T-helper 2 cell treated with Interferon-gamma antibody and Interleukin-4, amounts not matched to agents 5 μg/mL and 100 μg/mL, for 36 hours (primary cell): ENCODE results near the gene PEX5L.

Experiments
- DNase-seq: peaks from one replicate; pipeline ENCODE4 v3.0.0; 2021; ENCODE audit warnings: low spot score
- H3K27ac Mint-ChIP-seq: one replicate; pipeline ENCODE4 v1.8.0; 2021; ENCODE audit warnings: mild to moderate bottlenecking, mixed read lengths
- H3K27me3 Mint-ChIP-seq: one replicate; pipeline ENCODE4 v1.8.0; 2021; ENCODE audit warnings: low read depth, mixed read lengths
- H3K36me3 Mint-ChIP-seq: one replicate; pipeline ENCODE4 v1.8.0; 2021; ENCODE audit warnings: low read depth, mixed read lengths
- H3K4me1 Mint-ChIP-seq: one replicate; pipeline ENCODE4 v1.8.0; 2021; ENCODE audit warnings: low read depth, mixed read lengths
- H3K4me3 Mint-ChIP-seq: one replicate; pipeline ENCODE4 v1.8.0; 2022; ENCODE audit warnings: mild to moderate bottlenecking, moderate library complexity, mixed read lengths
- H3K9me3 Mint-ChIP-seq: one replicate; pipeline ENCODE4 v1.8.0; 2021; ENCODE audit warnings: mixed read lengths

PEX5L gene

DNA sequence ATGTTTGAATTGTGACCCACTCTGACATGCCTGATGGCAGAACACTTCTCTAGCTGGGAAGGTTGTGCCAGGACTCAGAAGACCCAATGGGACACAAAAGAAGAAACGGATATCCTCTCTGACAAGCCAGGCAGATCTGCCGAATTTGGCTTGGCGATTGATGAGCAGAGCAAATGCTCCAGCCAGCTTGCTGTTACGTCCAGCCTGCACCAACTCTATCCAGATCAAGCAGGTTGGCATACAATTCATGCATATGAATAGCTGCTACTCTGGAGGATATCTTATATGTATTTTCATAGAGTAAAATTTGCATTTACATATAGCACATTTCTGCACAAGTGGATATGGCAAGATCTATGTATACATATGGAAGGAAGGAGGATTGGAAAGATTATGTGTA is 102.8 kb downstream of the PEX5L start:
- DNase-seq: no peak
- Mint-ChIP-seq H3K9me3 (no peaks in the 10 kb centered on the region), H3K4me3 (no peak overlapping the region), H3K36me3 (no peaks in the 10 kb centered on the region), H3K27ac (no peak overlapping the region), H3K27me3 (peaks cover 30% of the 10 kb centered on the region), H3K4me1 (peaks cover 1% of the 10 kb centered on the region)

DNA sequence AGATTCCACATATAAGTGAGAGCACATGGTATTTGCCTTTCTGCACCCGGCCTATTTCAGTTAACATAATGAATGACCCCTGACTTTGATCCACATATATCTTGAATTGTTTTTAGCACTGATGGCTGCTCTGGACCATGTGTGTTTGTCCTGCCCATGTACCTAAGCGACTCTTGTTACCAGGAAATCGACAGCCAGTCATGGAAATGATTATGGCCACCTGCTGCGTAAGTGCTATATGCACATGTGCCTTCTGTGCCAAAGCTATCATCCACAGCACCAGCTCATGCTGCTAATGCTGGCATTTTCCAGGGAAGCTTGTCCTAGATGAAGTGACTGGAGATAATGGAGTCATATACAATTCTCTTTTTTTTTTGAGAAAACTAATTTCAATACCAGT is 103.7 kb downstream of the PEX5L start:
- no peaks in the 10 kb centered on the region for H3K36me3 Mint-ChIP-seq
- no peaks in the 10 kb centered on the region for H3K9me3 Mint-ChIP-seq
- H3K27ac Mint-ChIP-seq: no peak overlapping the region
- H3K4me1 Mint-ChIP-seq: peaks cover 3% of the 10 kb centered on the region
- DNase-seq: no peak
- H3K4me3 Mint-ChIP-seq: no peak overlapping the region
- peaks cover 26% of the 10 kb centered on the region for H3K27me3 Mint-ChIP-seq

DNA sequence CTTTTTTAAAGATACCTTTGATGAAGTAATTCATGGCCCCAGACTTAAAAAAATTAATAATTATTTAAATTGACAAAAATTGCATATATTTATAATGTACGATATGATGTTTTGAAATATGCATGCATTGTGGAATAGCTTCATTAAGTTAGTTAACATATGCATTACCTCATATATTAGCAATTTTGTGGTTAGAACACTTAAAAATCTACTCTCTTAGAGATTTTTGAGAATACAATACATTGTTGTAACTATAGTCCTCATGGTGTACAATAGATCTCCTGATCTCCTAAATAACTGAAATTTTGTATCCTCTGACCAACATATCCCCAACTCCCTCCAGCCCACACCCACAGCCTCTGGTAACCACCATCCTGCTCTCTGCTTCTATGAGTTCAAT is 104.1 kb downstream of the PEX5L start:
- peaks cover 3% of the 10 kb centered on the region for H3K4me1 Mint-ChIP-seq
- no peak overlapping the region for H3K27ac Mint-ChIP-seq
- H3K4me3 Mint-ChIP-seq: no peak overlapping the region
- H3K9me3 Mint-ChIP-seq: no peaks in the 10 kb centered on the region
- H3K36me3 Mint-ChIP-seq: no peaks in the 10 kb centered on the region
- no peak for DNase-seq
- H3K27me3 Mint-ChIP-seq: peaks cover 22% of the 10 kb centered on the region

DNA sequence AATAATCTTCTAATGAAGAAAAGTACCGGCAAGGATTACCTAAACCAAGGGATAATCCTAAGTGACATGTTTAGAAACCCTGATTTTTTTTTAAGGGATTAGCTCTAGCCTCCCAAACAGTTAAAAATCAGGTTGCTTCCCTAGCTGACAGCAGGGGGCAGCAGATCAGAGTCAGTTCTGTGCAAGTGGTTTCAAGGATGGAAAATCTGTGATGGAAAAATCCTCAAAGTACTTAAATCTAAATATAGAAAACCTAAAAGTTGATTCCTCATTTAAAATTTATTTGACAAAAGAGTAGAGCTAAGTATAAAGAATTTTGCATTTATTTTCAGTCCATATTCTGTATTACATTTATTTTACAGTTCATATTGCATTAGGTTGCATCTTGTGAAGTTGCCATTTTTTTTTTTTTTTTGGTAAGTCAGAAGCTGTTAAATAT is 107.6 kb downstream of the PEX5L start:
- no peak overlapping the region for H3K27ac Mint-ChIP-seq
- H3K4me3 Mint-ChIP-seq: no peak overlapping the region
- H3K27me3 Mint-ChIP-seq: peaks cover 28% of the 10 kb centered on the region
- H3K36me3 Mint-ChIP-seq: no peaks in the 10 kb centered on the region
- DNase-seq: peak; percentile 22
- no peaks in the 10 kb centered on the region for H3K9me3 Mint-ChIP-seq
- H3K4me1 Mint-ChIP-seq: peaks cover 10% of the 10 kb centered on the region

DNA sequence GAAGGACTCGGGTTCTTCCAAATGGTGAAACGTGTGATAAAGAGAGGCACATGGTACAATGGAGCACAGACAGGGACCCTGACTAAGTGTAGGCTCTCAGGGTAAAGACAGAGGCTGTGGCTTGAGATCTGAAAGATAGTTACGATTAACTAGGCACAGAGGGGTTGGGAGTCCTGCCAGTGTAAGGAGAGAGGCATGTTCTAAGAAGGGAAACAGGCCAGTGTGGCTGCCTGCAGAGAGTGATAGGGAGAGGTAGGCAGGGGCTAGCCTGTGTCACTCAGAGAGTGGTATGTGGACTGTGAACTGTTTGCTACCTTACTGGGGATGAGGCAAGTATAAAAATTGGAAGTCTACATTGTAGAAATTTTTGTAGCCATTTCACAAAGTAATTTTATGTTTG is 109.5 kb downstream of the PEX5L start:
- no peak overlapping the region for H3K4me3 Mint-ChIP-seq
- peaks cover 11% of the 10 kb centered on the region for H3K4me1 Mint-ChIP-seq
- no peak for DNase-seq
- H3K27me3 Mint-ChIP-seq: peaks cover 28% of the 10 kb centered on the region
- no peaks in the 10 kb centered on the region for H3K9me3 Mint-ChIP-seq
- H3K36me3 Mint-ChIP-seq: no peaks in the 10 kb centered on the region
- H3K27ac Mint-ChIP-seq: no peak overlapping the region

DNA sequence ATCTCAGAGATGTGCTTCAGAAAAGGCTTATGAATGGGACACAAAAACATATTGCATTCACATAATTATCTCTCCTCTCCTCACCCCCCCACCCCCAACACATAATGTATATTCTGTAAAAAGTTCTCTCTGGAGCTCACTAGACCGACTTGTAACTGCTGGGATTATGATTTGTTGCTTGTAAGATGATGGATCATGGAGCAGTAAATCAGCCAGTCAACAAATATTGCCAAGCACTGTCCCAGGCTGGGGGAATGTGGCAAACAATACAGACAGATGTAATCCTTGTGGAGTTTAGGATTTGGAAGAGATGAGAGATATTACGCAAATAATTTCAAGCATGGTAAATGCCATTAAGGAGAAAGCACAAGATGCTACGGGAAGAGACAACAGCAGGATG is 114.8 kb downstream of the PEX5L start:
- DNase-seq: no peak
- no peak overlapping the region for H3K27ac Mint-ChIP-seq
- no peaks in the 10 kb centered on the region for H3K36me3 Mint-ChIP-seq

DNA sequence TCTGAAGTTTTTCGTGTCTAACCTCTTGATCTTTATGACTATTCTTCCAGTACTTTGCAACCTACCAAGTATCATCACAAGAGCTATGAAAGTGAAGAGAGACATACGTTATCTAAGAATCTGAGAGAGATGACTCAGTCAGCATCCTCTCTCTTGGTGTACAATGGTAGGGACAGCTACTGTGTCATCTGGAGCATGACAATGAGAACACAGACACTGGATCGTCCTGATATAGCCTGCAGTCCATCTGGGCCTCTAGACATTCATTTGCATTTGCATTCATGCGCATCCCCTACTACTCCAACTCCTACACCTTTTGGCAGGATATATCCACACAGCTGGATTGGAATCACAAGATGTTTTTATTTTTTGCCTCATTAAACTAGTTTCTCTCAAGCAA is 115.2 kb downstream of the PEX5L start:
- peaks cover 13% of the 10 kb centered on the region for H3K27me3 Mint-ChIP-seq
- peaks cover 18% of the 10 kb centered on the region for H3K4me1 Mint-ChIP-seq
- no peaks in the 10 kb centered on the region for H3K36me3 Mint-ChIP-seq
- no peaks in the 10 kb centered on the region for H3K9me3 Mint-ChIP-seq
- H3K27ac Mint-ChIP-seq: no peak overlapping the region
- peak; percentile 32 for DNase-seq
- no peak overlapping the region for H3K4me3 Mint-ChIP-seq

More for the DNA sequence above, 114.8 kb downstream of the PEX5L start:
- H3K9me3 Mint-ChIP-seq: no peaks in the 10 kb centered on the region
- peaks cover 15% of the 10 kb centered on the region for H3K27me3 Mint-ChIP-seq
- peaks cover 18% of the 10 kb centered on the region for H3K4me1 Mint-ChIP-seq
- H3K4me3 Mint-ChIP-seq: no peak overlapping the region

DNA sequence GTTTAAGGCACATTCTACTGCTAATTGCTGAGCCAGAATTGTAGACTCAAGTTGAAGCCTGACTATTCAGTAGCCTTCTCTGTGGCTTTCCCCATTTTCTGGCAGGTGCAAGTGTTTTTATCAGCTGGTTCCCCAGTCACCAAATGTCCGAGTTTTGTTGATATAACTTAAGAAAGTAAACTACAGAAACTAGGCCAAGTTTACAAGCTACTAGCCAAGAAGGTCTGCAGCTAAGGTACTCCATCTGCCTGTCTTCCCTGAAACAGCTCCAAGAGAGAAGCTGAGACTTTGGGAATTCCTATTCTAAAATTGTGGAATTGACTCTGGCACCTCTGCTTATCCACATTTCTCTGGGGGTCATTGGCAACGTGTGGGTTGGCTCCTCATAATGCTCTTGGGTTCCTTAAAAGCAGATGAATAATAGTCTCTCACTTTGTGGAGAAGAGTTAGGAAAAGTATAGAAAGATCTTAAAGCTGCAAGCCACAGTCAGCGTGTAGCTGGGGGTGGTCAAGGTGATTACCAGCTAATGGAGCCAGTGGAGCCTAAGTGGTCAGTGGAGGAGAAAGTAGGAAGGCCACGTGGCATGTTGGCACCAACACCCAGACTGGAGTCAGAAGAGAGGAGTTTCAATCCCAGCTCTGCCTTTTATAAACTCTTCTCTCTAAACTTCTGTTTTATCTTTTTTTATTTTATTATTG is 128.8 kb downstream of the PEX5L start:
- no peaks in the 10 kb centered on the region for H3K9me3 Mint-ChIP-seq

DNA sequence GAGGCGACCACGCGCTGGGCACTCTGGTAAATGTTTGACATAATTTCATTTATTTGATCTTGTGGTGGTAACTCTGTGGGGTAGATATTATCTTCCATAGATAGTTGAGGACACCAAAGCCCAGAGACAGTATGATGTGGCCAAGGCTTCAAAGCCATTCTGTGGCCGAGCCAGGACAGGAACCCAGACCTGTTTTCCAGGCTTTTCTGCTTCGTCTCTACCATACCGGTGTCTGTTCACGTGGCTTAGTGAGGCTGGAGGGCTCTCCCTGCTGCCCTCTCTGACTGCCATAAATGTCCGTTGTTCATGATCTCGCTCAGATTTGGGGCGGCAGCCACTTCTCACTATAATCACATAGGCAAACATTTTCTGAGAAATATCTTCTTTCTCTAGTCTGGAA is 134.7 kb downstream of the PEX5L start:
- no peak overlapping the region for H3K4me3 Mint-ChIP-seq
- DNase-seq: no peak
- no peaks in the 10 kb centered on the region for H3K9me3 Mint-ChIP-seq
- H3K4me1 Mint-ChIP-seq: peaks cover 2% of the 10 kb centered on the region
- no peak overlapping the region for H3K27ac Mint-ChIP-seq
- peaks cover 7% of the 10 kb centered on the region for H3K27me3 Mint-ChIP-seq
- no peaks in the 10 kb centered on the region for H3K36me3 Mint-ChIP-seq

More for the DNA sequence above, 128.8 kb downstream of the PEX5L start:
- no peak overlapping the region for H3K27ac Mint-ChIP-seq
- no peak for DNase-seq
- no peaks in the 10 kb centered on the region for H3K4me1 Mint-ChIP-seq
- H3K27me3 Mint-ChIP-seq: peaks cover 15% of the 10 kb centered on the region
- no peaks in the 10 kb centered on the region for H3K36me3 Mint-ChIP-seq
- no peak overlapping the region for H3K4me3 Mint-ChIP-seq

DNA sequence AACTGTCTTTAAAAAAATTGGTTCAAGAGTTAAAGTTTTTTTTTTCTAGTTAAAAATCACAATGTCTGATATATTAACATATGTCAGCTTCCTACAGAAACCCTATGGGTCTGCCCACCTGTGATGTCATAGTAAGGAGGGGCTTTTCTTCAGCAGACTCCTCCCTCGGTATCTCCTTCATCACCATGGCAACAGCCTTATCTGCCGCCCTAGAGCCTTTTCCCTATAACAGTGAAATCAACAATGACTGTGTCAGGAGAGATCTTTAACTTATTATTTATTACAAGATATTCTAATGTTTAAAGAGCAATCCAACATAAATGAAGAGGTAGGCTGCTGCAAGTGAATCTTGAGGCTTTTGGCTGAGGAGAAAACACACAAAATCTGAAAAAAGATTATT is 138.7 kb downstream of the PEX5L start:
- no peak overlapping the region for H3K27ac Mint-ChIP-seq
- H3K27me3 Mint-ChIP-seq: peaks cover 7% of the 10 kb centered on the region

DNA sequence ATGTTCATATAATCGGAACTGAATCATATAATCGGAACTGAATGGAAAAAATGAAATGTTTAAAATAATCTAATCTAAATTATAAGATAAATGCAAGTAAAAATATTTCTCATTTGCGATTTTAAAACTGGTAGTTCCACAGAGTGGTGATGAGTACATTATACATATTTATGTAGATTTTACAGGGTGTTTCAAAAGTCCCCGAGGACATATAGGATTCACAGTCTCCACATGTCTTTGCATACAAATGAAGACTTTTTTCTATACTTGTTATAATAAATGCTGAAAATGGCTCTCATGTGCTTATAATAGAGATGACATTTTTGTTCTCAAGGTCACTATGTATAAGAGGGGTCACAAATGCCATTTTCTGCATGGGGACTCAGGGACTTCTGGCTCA is 139.5 kb downstream of the PEX5L start:
- Mint-ChIP-seq H3K4me1 (peaks cover 2% of the 10 kb centered on the region), H3K27ac (no peak overlapping the region), H3K4me3 (no peak overlapping the region), H3K27me3 (peaks cover 7% of the 10 kb centered on the region), H3K9me3 (no peaks in the 10 kb centered on the region), H3K36me3 (no peaks in the 10 kb centered on the region)
- no peak for DNase-seq

More for the DNA sequence above, 138.7 kb downstream of the PEX5L start:
- Mint-ChIP-seq H3K36me3 (no peaks in the 10 kb centered on the region), H3K4me1 (peaks cover 2% of the 10 kb centered on the region), H3K4me3 (no peak overlapping the region), H3K9me3 (no peaks in the 10 kb centered on the region)
- DNase-seq: peak; percentile 27

DNA sequence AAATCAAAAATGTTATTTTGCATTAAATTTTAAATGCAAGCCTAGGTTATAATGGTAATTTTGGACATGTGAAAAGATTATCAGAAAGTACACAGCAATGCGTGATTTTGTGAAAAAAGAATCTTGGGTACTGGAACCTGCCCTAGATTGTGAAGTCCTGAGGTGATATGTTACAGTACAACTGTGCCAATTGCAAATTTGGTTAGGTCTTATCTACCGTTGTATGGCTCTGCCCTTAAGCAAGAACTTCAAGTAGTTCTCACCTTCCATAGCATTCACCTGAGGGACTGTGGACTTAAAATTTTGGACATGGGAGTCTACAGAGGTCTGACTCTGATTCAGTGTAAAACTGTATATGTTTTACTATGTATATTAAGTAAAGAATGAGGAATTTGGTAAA is 140.2 kb downstream of the PEX5L start:
- Mint-ChIP-seq H3K9me3 (no peaks in the 10 kb centered on the region), H3K36me3 (no peaks in the 10 kb centered on the region), H3K4me1 (peaks cover 2% of the 10 kb centered on the region), H3K4me3 (no peak overlapping the region), H3K27me3 (peaks cover 7% of the 10 kb centered on the region), H3K27ac (no peak overlapping the region)
- no peak for DNase-seq

DNA sequence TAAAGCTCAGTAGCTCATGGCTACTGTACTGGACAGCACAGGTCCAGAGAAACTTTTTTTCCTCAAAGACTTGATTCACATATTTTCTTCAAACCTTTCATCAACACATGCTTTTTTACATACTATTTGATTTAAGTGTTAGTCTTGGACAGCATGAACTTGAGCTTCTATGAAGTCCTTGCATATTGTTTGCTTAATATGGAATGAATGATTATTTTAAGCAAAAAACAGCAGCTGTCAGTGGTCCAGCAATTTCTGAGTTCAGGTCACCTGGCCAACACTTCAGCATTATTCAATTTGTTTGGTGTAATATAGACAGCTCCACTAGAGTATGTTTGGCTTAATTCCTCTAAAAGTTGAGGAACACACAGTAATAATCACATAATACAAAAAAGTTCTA is 141.4 kb downstream of the PEX5L start:
- Mint-ChIP-seq H3K4me3 (no peak overlapping the region), H3K27ac (no peak overlapping the region), H3K4me1 (peaks cover 2% of the 10 kb centered on the region), H3K9me3 (no peaks in the 10 kb centered on the region), H3K36me3 (no peaks in the 10 kb centered on the region), H3K27me3 (peaks cover 7% of the 10 kb centered on the region)
- no peak for DNase-seq

DNA sequence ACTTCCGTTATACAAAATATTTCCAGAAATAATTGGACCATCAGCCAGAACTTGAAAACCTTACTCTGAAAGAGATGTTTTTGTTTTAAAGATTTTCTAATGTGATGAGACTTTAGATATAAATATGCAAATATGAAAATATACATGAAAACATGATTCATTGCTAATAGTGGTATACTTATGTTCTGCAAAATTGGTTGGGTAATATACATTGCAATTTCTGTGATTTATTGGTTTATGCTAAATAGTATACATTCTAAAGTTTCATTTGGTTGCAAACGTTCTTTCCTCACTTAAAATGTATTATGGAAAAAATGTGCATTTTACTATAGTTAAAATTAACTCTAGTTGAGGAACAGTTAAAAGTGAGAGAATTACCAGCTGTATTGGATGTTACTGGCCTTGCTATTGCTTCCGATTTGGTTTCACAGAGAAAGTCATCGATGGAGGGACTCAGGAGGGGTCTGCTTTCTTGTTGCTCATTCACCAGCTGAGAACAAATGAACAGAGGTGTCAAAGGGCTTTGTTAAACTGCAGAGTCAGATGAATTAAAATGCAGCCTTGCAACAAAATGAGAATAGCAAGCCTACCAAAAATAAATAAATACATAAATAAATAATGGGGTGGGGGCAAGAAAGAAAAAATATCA is 149.3 kb downstream of the PEX5L start:
- no peak overlapping the region for H3K4me3 Mint-ChIP-seq
- no peak overlapping the region for H3K27ac Mint-ChIP-seq

DNA sequence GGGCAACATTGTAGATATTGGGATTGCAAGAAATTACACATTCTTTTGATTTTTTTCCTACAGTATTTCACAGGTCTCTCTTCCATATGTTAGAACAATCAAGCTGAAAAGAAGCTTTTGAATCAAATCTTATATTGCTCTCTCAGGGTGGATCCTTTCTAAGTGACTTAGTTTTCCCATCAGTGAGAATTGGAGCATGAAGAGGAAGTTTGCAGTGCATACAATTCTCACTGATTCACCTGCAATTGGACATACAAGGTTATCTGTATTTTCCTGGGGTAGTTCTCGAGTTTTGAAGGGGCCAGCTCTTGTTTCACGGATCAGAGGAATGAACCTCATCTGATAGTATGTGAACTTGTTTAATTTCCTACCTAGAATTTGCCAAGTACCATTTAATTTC is 150.8 kb downstream of the PEX5L start:
- DNase-seq: no peak
- H3K4me3 Mint-ChIP-seq: no peak overlapping the region
- no peaks in the 10 kb centered on the region for H3K9me3 Mint-ChIP-seq
- H3K27ac Mint-ChIP-seq: no peak overlapping the region
- no peaks in the 10 kb centered on the region for H3K36me3 Mint-ChIP-seq
- peaks cover 2% of the 10 kb centered on the region for H3K27me3 Mint-ChIP-seq
- H3K4me1 Mint-ChIP-seq: peaks cover 3% of the 10 kb centered on the region

More for the DNA sequence above, 149.3 kb downstream of the PEX5L start:
- Mint-ChIP-seq H3K27me3 (peaks cover 2% of the 10 kb centered on the region), H3K4me1 (peaks cover 3% of the 10 kb centered on the region), H3K36me3 (no peaks in the 10 kb centered on the region), H3K9me3 (no peaks in the 10 kb centered on the region)
- DNase-seq: no peak
